Retina (tissue), 1 donor: Measurements from ENCODE around the gene LRRC10.
A peak's percentile ranks its signal among the peaks of the same experiment; 100 is the strongest.

Experiments
- DNase-seq: peaks from one replicate; pipeline ENCODE4 v3.0.0-alpha.2; 2016

LRRC10 gene

GRCh38 chr12:69610729-69611128, at the start of gene LRRC10:
TSS of gene LRRC10 (minus strand) at chr12:69610907. CDS start at chr12:69610838, 69 bp downstream.
- no peak for DNase-seq

GRCh38 chr12:69660164-69660863, 49.6 kb upstream of the LRRC10 start:
- no peak for DNase-seq

GRCh38 chr12:69658203-69658602, 47.5 kb upstream of the LRRC10 start:
- DNase-seq = no peak

- no peak for DNase-seq
These were observed 46.9 kb upstream of the LRRC10 start for GRCh38 chr12:69657376-69658137.

GRCh38 chr12:69655616-69656340, 45.1 kb upstream of the LRRC10 start:
- DNase-seq = no peak

GRCh38 chr12:69653703-69654102, 43.0 kb upstream of the LRRC10 start:
- DNase-seq = no peak

- DNase-seq = no peak
These were observed 41.2 kb upstream of the LRRC10 start for GRCh38 chr12:69651922-69652321.

- DNase-seq = no peak
These were observed 38.8 kb upstream of the LRRC10 start for GRCh38 chr12:69649529-69649928.

- DNase-seq = no peak
These were observed 37.8 kb upstream of the LRRC10 start for GRCh38 chr12:69648476-69648875.

GRCh38 chr12:69647178-69647577, 36.5 kb upstream of the LRRC10 start:
- DNase-seq = no peak

GRCh38 chr12:69645031-69645430, 34.3 kb upstream of the LRRC10 start:
- DNase-seq = no peak

- no peak for DNase-seq
These were observed 33.8 kb upstream of the LRRC10 start for GRCh38 chr12:69644511-69644910.

- DNase-seq = no peak
These were observed 31.8 kb upstream of the LRRC10 start for GRCh38 chr12:69642531-69642930.

GRCh38 chr12:69641546-69641945, 30.8 kb upstream of the LRRC10 start:
- DNase-seq = no peak

- peak; percentile 60 for DNase-seq
These were observed 28.8 kb upstream of the LRRC10 start for GRCh38 chr12:69639400-69640016.

- no peak for DNase-seq
These were observed 22.4 kb upstream of the LRRC10 start for GRCh38 chr12:69633061-69633460.

GRCh38 chr12:69630191-69630590, 19.5 kb upstream of the LRRC10 start:
- no peak for DNase-seq

GRCh38 chr12:69627501-69627900, 16.8 kb upstream of the LRRC10 start:
- no peak for DNase-seq

GRCh38 chr12:69623970-69624369, 13.3 kb upstream of the LRRC10 start:
- DNase-seq = no peak

- DNase-seq = no peak
These were observed 10.8 kb upstream of the LRRC10 start for GRCh38 chr12:69621551-69621950.

- DNase-seq = no peak
These were observed 10.2 kb upstream of the LRRC10 start for GRCh38 chr12:69620921-69621320.

- DNase-seq = no peak
These were observed 9.4 kb upstream of the LRRC10 start for GRCh38 chr12:69620077-69620476.

GRCh38 chr12:69619050-69619449, 8.3 kb upstream of the LRRC10 start:
- no peak for DNase-seq
